Activated T-cell treated with anti-CD3 and anti-CD28 coated beads, Interleukin-2, amount 50 U/mL, for 4 hours (primary cell): ENCODE data around the gene KIAA0825. TPM values are rescaled to one million over a fixed set of nuclear protein-coding genes. Genes with fewer than 3 reads are reported as not detected.

Experiments used
- ATAC-seq, 2 donors: fragments of 200-7000 bp; cut with Tn5 transposase; one replicate each; pipeline ENCODE4 v1.10.0; 2021
- DNase-seq: peaks from one replicate; pipeline ENCODE4 v3.0.0-alpha.2; 2020
- H3K27me3 Mint-ChIP-seq: one replicate; pipeline ENCODE4 v1.8.0; 2021; ENCODE audit warnings: low read depth, mixed read lengths
- H3K36me3 Mint-ChIP-seq: one replicate; pipeline ENCODE4 v1.8.0; 2022; ENCODE audit warnings: mixed read lengths; ENCODE audit not compliant: insufficient read depth
- H3K4me1 Mint-ChIP-seq: one replicate; pipeline ENCODE4 v1.8.0; 2021; ENCODE audit warnings: low read depth, mixed read lengths
- H3K4me3 Mint-ChIP-seq: one replicate; pipeline ENCODE4 v1.8.0; 2021; ENCODE audit warnings: mild to moderate bottlenecking, moderate library complexity, mixed read lengths
- H3K9me3 Mint-ChIP-seq: one replicate; pipeline ENCODE4 v1.8.0; 2021; ENCODE audit warnings: mixed read lengths
- total RNA-seq, 3 donors: library from RNA; stranded (reverse); gene quantifications; one replicate each; pipeline ENCODE4 v1.2.1, GENCODE V29; 2021

KIAA0825 gene
- total RNA-seq, 3 donors from 2014 or later: 0.33 to 0.38 (median 0.34) TPM

DNA sequence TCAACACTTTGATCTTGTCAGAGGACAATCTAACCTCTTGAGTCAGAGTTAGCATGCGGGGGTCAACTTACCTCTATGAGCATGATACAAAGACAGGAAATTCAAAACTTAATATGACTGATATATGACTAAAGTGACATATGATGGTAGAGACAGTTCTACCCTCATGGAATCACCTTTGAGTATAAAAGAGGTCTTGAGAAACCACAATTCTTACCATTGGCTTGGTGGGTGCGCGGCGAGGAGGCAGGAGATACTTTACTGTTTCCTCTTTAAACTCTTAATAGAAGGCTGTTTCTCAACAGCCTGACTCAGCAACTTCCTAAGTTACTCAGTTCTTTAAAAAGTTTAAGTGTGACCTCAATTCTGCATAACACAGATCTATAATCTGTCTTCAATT, 372.8 kb downstream of the KIAA0825 start:
- DNase-seq (no peak), ATAC-seq (no peak)
- Mint-ChIP-seq H3K4me1 (no peaks in the 10 kb centered on the region), H3K4me3 (no peak overlapping the region), H3K36me3 (no peaks in the 10 kb centered on the region), H3K27me3 (no peaks in the 10 kb centered on the region), H3K9me3 (no peaks in the 10 kb centered on the region)

DNA sequence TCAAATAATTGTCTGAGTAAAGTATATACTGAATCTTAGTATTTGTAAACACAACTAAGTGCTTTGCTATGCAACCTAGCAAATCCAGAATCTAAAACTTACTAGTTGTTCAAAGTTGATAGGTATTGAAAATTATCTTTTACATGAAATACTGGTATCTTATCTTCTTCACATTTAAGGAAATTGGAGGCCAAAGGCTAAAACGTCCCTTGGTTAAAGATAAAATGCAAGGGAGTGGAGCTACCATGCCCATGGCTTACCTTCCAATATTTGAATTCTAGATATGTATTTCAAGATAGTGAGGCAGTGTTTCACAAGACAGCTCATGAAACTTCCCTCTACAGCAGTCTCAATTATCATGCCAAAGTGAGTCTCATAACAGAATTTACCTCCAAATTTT, 373.5 kb downstream of the KIAA0825 start:
- H3K4me3 Mint-ChIP-seq: no peak overlapping the region
- DNase-seq: no peak
- ATAC-seq: no peak
- H3K27me3 Mint-ChIP-seq: no peaks in the 10 kb centered on the region
- H3K9me3 Mint-ChIP-seq: no peaks in the 10 kb centered on the region
- no peaks in the 10 kb centered on the region for H3K4me1 Mint-ChIP-seq
- no peaks in the 10 kb centered on the region for H3K36me3 Mint-ChIP-seq

DNA sequence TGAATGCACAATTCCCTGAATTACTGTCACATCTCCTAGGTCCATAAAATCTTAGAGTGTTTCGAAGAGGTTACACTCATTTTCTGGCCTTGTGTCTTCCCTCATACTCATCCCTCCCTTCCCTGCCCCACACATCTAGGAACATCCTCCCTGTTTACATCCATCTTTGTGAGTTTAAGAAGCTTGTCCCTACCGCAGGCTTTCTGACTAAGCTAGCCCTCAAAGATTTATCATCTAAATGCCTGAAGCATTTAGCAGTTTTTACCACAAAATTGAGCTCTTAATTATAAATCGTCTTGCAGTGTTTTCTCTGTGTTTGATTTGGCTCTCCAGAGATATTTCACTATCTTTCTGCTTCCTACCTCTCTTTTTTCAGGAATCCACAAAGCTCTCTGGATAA, 374.8 kb downstream of the KIAA0825 start:
- Mint-ChIP-seq H3K4me1 (no peaks in the 10 kb centered on the region), H3K27me3 (no peaks in the 10 kb centered on the region), H3K4me3 (no peak overlapping the region), H3K36me3 (no peaks in the 10 kb centered on the region), H3K9me3 (no peaks in the 10 kb centered on the region)
- ATAC-seq (no peak), DNase-seq (no peak)

DNA sequence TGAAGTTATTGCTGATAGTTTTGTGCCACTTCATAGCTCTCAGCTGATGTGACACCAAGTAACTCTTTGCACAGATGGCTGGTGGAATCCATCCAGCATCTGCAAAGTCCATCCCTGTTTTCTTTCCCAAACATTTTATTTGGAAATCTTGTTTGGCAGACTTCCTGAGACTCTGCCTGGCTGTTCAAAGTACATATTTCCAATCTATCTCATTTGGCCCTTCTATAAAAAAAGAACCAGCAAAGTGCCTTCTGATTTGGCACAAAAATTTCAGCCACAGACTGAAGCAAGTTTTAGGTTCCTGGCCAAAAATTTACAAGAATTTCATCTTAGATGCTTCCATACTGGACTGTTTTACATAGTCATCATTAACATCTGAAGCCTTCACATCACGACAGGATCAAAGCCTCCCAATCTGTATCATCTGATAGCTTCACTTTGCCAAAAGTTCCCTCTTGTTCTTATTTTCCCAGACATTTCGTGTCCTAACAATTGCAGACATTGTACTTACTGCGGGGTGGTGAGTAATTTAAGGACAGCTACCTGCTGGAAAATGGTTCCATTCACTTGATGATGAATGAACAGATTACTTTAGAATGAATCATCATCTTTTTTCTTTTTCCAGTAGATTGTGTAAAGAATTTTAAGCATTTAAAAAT, 377.3 kb downstream of the KIAA0825 start:
- ATAC-seq: no peak
- no peaks in the 10 kb centered on the region for H3K27me3 Mint-ChIP-seq
- H3K9me3 Mint-ChIP-seq: peaks cover under 1% of the 10 kb centered on the region
- no peaks in the 10 kb centered on the region for H3K36me3 Mint-ChIP-seq
- H3K4me3 Mint-ChIP-seq: no peak overlapping the region
- no peaks in the 10 kb centered on the region for H3K4me1 Mint-ChIP-seq
- DNase-seq: no peak

DNA sequence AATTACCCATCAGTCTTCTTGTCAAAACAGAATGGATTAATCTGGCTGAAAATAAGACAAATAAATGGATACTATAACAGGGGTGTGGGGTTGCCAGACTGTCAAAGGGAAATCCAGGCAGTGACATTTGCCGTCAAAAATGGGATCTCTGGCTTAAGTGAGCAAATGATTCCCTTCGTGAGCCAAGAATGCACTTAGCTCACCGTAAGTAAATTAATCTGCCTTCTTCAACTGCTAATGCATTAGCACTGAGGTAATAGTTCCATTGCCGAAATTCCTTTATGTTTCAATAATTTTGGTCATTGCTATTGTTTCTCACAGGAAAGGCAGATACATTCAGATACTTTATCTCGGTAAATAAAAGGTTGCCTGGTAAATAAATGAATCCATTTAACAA, 377.8 kb downstream of the KIAA0825 start:
- Mint-ChIP-seq H3K36me3 (no peaks in the 10 kb centered on the region), H3K27me3 (no peaks in the 10 kb centered on the region), H3K4me3 (no peak overlapping the region), H3K4me1 (no peaks in the 10 kb centered on the region), H3K9me3 (peaks cover 4% of the 10 kb centered on the region)
- DNase-seq (no peak), ATAC-seq (no peak)

DNA sequence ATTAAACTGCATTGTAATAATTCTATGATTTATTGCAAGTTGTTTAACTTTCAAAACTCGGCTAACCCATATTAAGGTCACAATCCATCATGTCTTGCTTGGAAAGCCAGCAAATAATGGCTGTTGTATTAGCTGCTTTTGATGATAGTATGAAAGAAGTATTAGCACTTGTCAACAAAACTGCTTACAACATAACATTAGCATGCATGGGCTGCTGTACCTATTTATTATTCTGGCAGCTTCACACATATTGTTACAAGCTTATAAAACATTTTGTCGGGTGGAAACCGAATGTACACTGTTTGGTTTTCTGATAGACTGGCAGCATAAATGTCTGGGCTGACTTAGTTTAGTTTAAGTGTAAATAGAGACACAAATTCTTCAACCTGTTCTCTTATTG, 378.3 kb downstream of the KIAA0825 start:
- ATAC-seq (no peak), DNase-seq (no peak)
- Mint-ChIP-seq H3K9me3 (peaks cover 4% of the 10 kb centered on the region), H3K4me1 (no peaks in the 10 kb centered on the region), H3K36me3 (no peaks in the 10 kb centered on the region), H3K4me3 (no peak overlapping the region), H3K27me3 (no peaks in the 10 kb centered on the region)

DNA sequence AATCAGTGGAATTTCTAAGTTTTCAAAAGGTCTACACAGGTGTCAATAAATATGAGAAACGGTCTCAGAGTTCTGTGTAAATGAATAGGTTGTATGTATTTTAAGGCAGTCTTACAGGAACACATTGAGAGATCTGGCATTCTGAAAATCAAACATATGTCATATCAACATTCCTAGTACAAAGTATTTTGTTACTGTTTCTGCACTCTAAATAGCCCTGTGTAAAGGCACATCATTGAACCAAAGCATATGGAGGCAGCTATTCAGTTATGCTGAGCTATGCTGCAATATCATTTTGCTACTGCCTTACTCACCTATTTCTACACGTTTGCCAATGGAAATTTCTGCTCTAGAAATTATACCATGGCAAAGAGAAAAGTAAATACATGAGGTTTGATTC, 379.1 kb downstream of the KIAA0825 start:
- DNase-seq (no peak), ATAC-seq (no peak)
- Mint-ChIP-seq H3K36me3 (no peaks in the 10 kb centered on the region), H3K4me3 (no peak overlapping the region), H3K27me3 (no peaks in the 10 kb centered on the region), H3K4me1 (no peaks in the 10 kb centered on the region), H3K9me3 (peaks cover 4% of the 10 kb centered on the region)

DNA sequence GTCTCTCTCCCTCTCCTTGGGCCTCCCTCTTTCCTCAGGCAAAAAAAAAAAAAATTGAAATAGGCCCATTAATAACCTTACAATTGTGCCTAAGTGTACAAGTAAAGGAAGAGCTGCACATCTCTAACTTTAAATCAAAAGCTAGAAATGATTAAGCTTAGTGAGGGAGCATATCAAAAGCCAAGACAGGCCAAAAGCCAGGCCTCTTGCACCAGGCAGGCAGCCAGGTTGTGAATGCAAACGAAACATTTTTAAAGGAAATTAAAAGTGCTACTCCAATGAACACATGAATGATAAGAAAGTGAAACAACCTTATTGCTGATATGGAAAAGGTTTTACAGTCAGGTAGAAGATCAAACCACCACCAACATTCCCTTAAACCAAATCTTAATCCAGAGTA, 383.4 kb downstream of the KIAA0825 start:
- Mint-ChIP-seq H3K36me3 (peaks cover 2% of the 10 kb centered on the region), H3K4me1 (no peaks in the 10 kb centered on the region), H3K4me3 (no peak overlapping the region), H3K9me3 (peaks cover 4% of the 10 kb centered on the region), H3K27me3 (peaks cover 2% of the 10 kb centered on the region)
- DNase-seq: no peak
- ATAC-seq: no peak

DNA sequence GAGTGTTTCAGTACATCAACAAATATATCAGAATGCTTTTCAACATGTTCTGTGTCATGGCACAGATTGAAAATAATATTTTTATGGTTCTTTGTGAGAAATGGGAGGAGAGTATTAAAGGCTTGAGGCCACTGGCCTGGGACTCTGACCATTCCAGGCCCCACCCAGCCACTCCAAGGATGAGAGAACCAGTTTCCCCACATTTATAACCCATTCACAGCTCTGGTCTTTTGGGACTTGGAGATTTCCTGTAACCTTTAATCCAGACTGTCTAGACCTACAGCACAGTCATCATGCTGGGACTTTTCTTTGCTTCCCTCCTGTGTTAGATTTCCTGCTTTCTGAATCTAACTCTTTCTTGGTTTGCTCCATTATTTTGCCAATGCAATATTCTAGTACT, 389.6 kb downstream of the KIAA0825 start:
- H3K4me1 Mint-ChIP-seq: no peaks in the 10 kb centered on the region
- no peaks in the 10 kb centered on the region for H3K9me3 Mint-ChIP-seq
- peaks cover 2% of the 10 kb centered on the region for H3K36me3 Mint-ChIP-seq
- no peak for DNase-seq
- ATAC-seq: no peak
- peaks cover 2% of the 10 kb centered on the region for H3K27me3 Mint-ChIP-seq
- H3K4me3 Mint-ChIP-seq: no peak overlapping the region

DNA sequence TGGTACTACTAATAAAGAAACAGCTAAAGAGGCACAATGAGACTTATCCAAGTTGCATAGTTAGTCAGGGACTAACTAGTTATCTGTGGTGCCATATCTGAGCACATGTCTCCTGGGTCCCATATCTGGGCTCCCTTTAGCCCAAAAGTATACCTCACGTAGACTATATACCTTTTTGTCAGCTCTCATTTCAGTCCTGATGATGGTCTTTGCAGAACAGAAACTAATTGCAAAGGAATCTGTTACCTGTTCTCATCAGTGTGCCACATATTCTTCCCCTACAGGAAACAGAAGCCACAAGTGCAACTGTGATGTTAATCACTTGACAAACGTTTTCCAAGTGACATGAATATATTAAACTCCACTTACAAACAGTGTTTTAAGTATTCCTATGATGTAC, 395.2 kb downstream of the KIAA0825 start:
- no peak for DNase-seq
- no peak for ATAC-seq
- no peaks in the 10 kb centered on the region for H3K4me1 Mint-ChIP-seq
- H3K36me3 Mint-ChIP-seq: no peaks in the 10 kb centered on the region
- no peaks in the 10 kb centered on the region for H3K9me3 Mint-ChIP-seq
- H3K27me3 Mint-ChIP-seq: no peaks in the 10 kb centered on the region
- no peak overlapping the region for H3K4me3 Mint-ChIP-seq

DNA sequence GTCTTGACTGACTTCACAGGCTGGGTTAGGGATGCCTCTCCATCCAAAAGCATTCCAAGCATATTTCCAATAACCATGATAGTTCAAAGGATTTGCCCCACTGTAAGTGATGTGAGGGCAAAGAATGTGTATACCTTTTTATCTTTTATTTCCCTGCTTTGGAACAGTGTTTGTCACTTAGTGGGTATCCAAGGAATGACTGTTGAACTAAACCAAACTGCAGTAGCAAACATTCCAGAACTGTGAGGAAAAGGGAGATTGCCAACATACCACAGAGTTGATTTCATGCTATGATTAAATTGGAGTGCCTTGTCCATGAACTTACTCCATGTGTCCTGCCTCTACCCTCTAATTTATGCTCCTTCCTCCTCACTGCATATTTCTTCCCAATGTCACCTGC, 400.0 kb downstream of the KIAA0825 start:
- Mint-ChIP-seq H3K4me1 (no peaks in the 10 kb centered on the region), H3K36me3 (no peaks in the 10 kb centered on the region), H3K4me3 (no peak overlapping the region), H3K9me3 (no peaks in the 10 kb centered on the region), H3K27me3 (peaks cover 3% of the 10 kb centered on the region)
- no peak for DNase-seq
- ATAC-seq: no peak

DNA sequence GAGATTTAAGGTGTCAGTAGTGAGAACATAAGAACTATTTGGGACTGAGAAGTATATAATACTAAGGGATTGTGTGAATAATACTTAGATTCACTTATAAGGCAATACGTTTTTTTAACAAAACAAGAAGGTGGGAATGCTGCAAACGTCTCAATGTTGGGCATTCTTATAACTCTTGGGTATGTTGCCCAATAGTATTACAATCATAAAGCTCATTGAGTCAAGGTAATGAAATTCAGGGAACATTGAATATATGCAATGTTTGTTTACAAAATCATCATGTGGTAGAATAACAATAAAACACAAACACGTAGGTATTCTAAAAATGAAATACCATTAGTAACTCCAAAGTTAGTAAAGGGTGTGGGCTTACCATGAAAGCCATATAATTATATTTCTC, 400.7 kb downstream of the KIAA0825 start:
- ATAC-seq (no peak), DNase-seq (no peak)
- Mint-ChIP-seq H3K36me3 (no peaks in the 10 kb centered on the region), H3K4me3 (no peak overlapping the region), H3K9me3 (no peaks in the 10 kb centered on the region), H3K27me3 (peaks cover 3% of the 10 kb centered on the region), H3K4me1 (no peaks in the 10 kb centered on the region)

DNA sequence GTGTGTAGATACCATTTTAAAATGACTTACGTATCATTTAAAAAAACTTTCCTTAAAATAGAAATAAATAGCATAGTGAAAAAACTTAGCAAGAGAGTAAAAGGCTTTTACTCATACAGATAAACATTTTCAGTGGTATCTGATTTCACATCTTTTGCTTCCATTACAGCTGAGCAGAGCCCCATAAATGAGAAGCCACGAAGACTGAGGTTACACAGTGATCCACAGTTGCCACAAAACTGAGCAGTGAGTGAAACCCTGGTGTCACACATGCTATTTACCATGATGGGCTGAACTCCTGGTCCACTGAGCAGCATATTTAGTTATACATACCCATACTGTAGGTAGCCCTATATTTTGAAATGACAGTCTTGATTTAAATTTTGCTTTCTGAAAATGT, 401.2 kb downstream of the KIAA0825 start:
- no peaks in the 10 kb centered on the region for H3K4me1 Mint-ChIP-seq
- no peaks in the 10 kb centered on the region for H3K36me3 Mint-ChIP-seq
- H3K27me3 Mint-ChIP-seq: peaks cover 3% of the 10 kb centered on the region
- DNase-seq: no peak
- ATAC-seq: no peak
- no peak overlapping the region for H3K4me3 Mint-ChIP-seq
- no peaks in the 10 kb centered on the region for H3K9me3 Mint-ChIP-seq

DNA sequence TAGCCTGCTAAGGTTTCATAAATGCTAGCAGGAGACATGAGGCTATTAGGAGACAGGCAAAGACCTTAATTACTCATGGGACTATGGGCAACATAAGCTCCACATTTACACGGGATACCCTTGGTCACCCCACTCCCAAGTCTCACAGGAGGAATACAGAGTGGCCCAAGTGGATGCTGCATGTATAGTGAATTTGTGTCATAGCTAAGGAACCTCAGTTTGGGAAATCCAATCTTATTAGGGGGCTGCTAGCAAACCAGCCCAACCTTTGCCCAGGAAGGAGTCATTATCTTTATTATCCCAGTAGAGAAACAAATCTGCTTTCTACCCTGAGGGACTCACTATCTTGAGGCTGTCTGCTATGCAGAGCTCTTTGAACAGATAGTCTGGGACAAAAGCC, 405.9 kb downstream of the KIAA0825 start:
- H3K4me1 Mint-ChIP-seq: no peaks in the 10 kb centered on the region
- H3K9me3 Mint-ChIP-seq: no peaks in the 10 kb centered on the region
- no peaks in the 10 kb centered on the region for H3K36me3 Mint-ChIP-seq
- ATAC-seq (no peak), DNase-seq (no peak)
- H3K4me3 Mint-ChIP-seq: no peak overlapping the region
- H3K27me3 Mint-ChIP-seq: peaks cover 4% of the 10 kb centered on the region

DNA sequence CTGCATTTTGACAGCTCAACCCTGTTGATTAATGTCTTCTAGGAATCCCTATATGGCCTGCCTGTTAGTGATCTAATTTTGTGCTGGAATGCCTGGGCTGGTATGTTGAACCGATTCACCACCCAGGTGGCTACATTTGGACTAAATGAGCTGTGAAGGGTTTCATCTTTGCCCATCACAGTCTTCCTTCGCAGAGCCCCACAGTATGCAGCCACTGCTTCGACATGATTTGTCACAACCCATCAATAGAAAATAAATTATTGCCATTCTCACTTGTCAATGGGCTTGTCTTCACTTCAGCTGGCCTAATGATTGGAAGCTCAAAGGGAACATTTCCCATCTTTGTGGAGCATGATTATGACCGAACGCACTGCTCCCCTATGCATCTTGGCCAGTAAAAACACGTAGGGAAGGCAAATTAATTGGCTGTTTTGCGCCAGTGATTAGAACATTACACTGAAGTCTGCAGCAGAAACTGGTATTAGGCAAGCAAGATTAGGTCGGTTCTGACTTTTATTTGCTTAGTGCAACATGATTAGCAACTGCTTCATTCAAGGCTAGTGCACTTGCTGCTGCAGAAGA, 408.5 kb downstream of the KIAA0825 start:
- Mint-ChIP-seq H3K36me3 (no peaks in the 10 kb centered on the region), H3K4me1 (no peaks in the 10 kb centered on the region), H3K4me3 (no peak overlapping the region), H3K27me3 (peaks cover 4% of the 10 kb centered on the region), H3K9me3 (no peaks in the 10 kb centered on the region)
- no peak for DNase-seq
- no peak for ATAC-seq
